NCI-H1417 (cell line): ENCODE data around the gene ATG14.

Experiments
- DNase-seq, 3 experiments: peaks; one replicate each; lab custom pipeline; 2025; lab: John Stamatoyannopoulos, UW

Gene ATG14

GRCh38 chr14:55316564-55316963, 95.1 kb downstream of the ATG14 start:
- no peak for DNase-seq
